Right lobe of liver (tissue), 4 donors: Measurements from ENCODE around the gene NOTCH1.

Experiments
- CTCF ChIP-seq, 4 donors: fragments of 200-600 bp in 3 of 4; fragments of 450-650 bp in 1 of 4; IDR thresholded peaks; one replicate each; pipeline versions ENCODE4 v1.5.1 to v1.8.0; 2016 to 2022; ENCODE audit warnings: antibody characterized with exemption in 4 of 4, mild to moderate bottlenecking in 2 of 4
- POLR2A ChIP-seq: fragments of 450-650 bp; IDR thresholded peaks from one replicate; pipeline ENCODE4 v1.6.1; 2017; ENCODE audit warnings: antibody characterized with exemption, mild to moderate bottlenecking
- donor health status: DM: no; HTN: no; CAD: no.
- donor health status: DM: no; HTN: no; CAD: no.
- donor health status: DM: no; HTN: yes; CAD: no.

- TF ChIP-seq CTCF (IDR thresholded peaks at IDR 0.05) (no peak), POLR2A (no peak)
These were observed 30.4 kb upstream of the NOTCH1 start for GRCh38 chr9:136576269-136576626.
